T-helper 17 cell (primary cell): Measurements from ENCODE around the gene ARVCF. TPM values are rescaled to one million over a fixed set of nuclear protein-coding genes. Genes with fewer than 3 reads are reported as not detected.

Experiments used
- ATAC-seq: fragments of 150-1000 bp; cut with Tn5 transposase; 2 replicates; pipeline ENCODE4 v1.10.0; 2021; ENCODE audit warnings: mild to moderate bottlenecking, moderate library complexity
- DNase-seq, 3 donors: peaks; one replicate each; pipeline versions ENCODE4 v3.0.0 to v3.0.0-alpha.2; 2020 to 2021
- H3K9me3 ChIP-seq: one replicate; pipeline ENCODE4 v1.7.0; 2013; ENCODE audit warnings: low read length, mild to moderate bottlenecking; ENCODE audit not compliant: control insufficient read depth, poor library complexity, severe bottlenecking
- H3K27ac Mint-ChIP-seq: one replicate; pipeline ENCODE4 v1.8.0; 2022; ENCODE audit warnings: mild to moderate bottlenecking, moderate library complexity, mixed read lengths
- H3K27me3 Mint-ChIP-seq: one replicate; pipeline ENCODE4 v1.8.0; 2022; ENCODE audit warnings: mixed read lengths
- H3K36me3 Mint-ChIP-seq: one replicate; pipeline ENCODE4 v1.8.0; 2022; ENCODE audit warnings: low read depth, mixed read lengths
- H3K4me1 Mint-ChIP-seq: one replicate; pipeline ENCODE4 v1.8.0; 2022; ENCODE audit warnings: mild to moderate bottlenecking, mixed read lengths
- H3K4me3 Mint-ChIP-seq: one replicate; pipeline ENCODE4 v1.8.0; 2022; ENCODE audit warnings: mild to moderate bottlenecking, moderate library complexity, mixed read lengths
- total RNA-seq, 4 donors: library from RNA in 2 of 4; stranded (reverse) in 2 of 4; gene quantifications; one replicate each; pipeline ENCODE4 v1.2.3 and lab custom pipeline; 2022 to 2026

Gene ARVCF
- total RNA-seq, 2 donors from 2014 or later: 1.3 to 2.8 TPM

- ATAC-seq: no peak
- no peak overlapping the region for H3K27ac Mint-ChIP-seq
- DNase-seq: no peak
- no peak overlapping the region for H3K4me3 Mint-ChIP-seq
- H3K4me1 Mint-ChIP-seq: peaks cover 15% of the 10 kb centered on the region
- no peaks in the 10 kb centered on the region for H3K9me3 ChIP-seq
- H3K36me3 Mint-ChIP-seq: no peaks in the 10 kb centered on the region
- no peaks in the 10 kb centered on the region for H3K27me3 Mint-ChIP-seq
These were observed 42.3 kb downstream of the ARVCF start for GRCh38 chr22:19974268-19974861.

DNA sequence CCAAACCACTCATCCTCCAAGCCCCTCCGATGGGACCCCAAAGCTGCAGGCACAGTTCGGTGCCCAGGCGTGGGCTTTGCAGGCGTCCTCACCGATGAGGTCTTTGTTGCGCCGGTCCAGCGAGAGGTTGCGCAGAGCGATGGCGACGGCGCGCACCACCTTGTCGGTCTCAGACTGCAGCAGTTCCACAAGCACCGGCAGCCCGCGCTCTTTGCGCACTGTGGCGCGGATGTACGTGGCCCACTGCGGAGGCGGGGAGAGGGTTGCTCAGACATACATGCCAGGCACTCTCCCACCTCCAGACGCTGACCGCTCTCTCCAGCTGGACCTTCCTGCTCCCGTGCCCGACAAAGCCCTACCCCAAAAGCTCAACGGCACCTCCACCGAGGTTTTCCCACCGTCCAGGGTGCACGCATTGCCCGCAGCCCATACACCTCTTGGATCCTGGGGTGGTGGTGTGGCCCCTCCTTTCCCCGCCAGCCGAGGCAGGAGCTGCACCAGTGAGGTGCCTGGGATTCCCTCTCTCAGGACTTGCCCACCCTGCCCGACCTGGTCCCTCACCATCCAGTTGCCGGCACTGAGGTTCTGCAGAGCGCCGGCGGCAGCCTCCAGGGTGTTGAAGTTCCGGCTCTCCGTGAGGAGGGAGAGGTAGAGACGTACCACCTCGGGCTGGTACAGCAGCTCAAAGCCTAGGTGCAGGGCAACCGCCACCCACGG is 42.9 kb downstream of the ARVCF start:
- Mint-ChIP-seq H3K27ac (no peak overlapping the region), H3K4me1 (peaks cover 15% of the 10 kb centered on the region), H3K27me3 (no peaks in the 10 kb centered on the region), H3K4me3 (no peak overlapping the region), H3K36me3 (no peaks in the 10 kb centered on the region)
- H3K9me3 ChIP-seq: no peaks in the 10 kb centered on the region
- no peak for DNase-seq
- no peak for ATAC-seq

DNA sequence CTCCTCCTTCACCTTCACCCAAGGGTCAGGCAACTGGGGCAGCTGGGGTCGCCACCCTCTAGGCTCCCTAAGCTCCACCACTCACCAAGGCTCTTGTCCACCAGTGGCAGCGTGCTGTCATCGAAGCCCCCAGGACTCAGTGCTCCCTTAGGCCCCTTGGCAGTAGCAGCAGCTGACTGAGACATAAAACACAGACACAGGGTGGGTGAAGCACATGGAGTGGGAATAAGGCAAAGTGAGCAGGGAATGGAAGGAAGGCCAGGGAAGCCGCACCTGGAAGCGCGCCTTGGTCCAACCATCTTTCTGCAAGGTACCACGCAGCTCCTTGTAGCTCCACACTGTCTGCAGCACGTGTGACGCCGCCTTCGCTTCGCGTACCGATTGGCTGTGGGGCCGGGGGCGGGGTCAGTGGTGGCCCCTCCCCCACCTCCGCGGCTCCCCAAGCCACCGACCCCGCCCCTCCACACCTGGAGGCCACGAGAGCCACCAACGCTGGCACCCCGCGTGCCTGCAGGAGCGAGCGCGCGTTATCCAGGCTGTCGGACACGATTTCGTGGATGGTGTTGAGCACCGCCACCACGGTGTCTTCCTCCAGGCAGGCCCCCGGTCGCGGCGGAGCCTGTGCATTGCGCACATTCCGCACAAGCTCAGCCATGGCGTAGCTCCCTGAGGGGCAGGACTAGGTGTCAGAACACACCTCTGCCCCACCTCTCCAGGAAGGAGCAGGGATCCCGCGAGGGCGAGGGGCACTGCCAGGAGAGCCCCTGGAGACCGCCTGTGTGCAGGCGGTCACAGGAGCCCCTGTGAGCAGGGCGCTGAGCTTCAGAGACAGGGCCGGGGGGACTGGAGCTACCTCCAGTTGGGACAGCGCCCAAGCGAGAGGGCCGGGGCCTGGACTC is 43.7 kb downstream of the ARVCF start:
- no peaks in the 10 kb centered on the region for H3K9me3 ChIP-seq
- H3K4me3 Mint-ChIP-seq: peak overlapping the region; percentile 57
- no peaks in the 10 kb centered on the region for H3K27me3 Mint-ChIP-seq
- H3K27ac Mint-ChIP-seq: no peak overlapping the region
- no peaks in the 10 kb centered on the region for H3K36me3 Mint-ChIP-seq
- ATAC-seq (no peak), DNase-seq (no peak)
- peaks cover 15% of the 10 kb centered on the region for H3K4me1 Mint-ChIP-seq

- no peak for ATAC-seq
- peaks cover 15% of the 10 kb centered on the region for H3K4me1 Mint-ChIP-seq
- H3K27ac Mint-ChIP-seq: no peak overlapping the region
- H3K4me3 Mint-ChIP-seq: peak overlapping the region; percentile 57
- no peak for DNase-seq
- H3K36me3 Mint-ChIP-seq: no peaks in the 10 kb centered on the region
- H3K27me3 Mint-ChIP-seq: no peaks in the 10 kb centered on the region
- H3K9me3 ChIP-seq: no peaks in the 10 kb centered on the region
These were observed 44.4 kb downstream of the ARVCF start for GRCh38 chr22:19972251-19972650.

DNA sequence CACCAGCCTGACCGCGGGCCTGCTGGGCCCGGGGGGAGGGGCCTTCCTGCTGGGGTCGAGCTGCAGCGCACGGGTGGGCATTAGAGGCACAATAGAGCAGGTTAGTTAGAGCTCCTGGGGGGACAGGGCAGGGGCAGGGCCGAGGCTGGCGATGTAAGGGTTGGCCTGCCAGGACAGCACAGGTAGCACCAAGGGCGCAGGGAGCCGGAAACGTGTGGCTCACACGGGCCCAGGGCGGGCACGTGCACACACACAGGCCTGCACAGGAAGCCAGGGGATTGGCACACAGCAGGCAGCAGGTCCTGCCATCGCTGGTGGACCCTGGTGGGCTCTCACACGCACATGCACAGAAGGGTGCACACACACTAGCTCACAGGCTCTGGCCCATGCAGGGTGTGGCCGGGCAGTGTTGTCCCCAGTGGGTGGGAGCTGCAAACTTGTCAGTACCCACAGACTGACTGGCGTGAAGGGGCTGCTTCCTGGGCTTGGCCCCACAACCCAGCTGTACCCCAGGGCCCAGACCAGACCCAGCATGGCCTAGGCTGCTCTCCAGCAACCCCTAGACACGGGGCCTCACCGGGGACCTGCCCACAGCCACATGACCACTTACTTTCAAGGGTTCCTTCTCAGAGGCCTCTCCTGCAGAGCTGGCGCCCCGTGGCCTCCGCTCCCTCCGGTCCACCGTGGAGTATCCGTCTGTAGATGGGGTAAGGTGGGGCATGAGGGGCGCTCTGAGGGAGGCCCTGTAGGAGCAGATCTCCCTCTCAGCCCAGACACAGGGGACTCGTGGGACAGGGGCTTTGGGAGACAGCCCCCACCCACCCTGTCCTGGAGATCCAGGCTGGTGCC is 45.1 kb downstream of the ARVCF start:
- peaks cover 15% of the 10 kb centered on the region for H3K4me1 Mint-ChIP-seq
- no peak overlapping the region for H3K27ac Mint-ChIP-seq
- ATAC-seq (no peak), DNase-seq (no peak)
- H3K27me3 Mint-ChIP-seq: no peaks in the 10 kb centered on the region
- no peaks in the 10 kb centered on the region for H3K9me3 ChIP-seq
- no peak overlapping the region for H3K4me3 Mint-ChIP-seq
- no peaks in the 10 kb centered on the region for H3K36me3 Mint-ChIP-seq

DNA sequence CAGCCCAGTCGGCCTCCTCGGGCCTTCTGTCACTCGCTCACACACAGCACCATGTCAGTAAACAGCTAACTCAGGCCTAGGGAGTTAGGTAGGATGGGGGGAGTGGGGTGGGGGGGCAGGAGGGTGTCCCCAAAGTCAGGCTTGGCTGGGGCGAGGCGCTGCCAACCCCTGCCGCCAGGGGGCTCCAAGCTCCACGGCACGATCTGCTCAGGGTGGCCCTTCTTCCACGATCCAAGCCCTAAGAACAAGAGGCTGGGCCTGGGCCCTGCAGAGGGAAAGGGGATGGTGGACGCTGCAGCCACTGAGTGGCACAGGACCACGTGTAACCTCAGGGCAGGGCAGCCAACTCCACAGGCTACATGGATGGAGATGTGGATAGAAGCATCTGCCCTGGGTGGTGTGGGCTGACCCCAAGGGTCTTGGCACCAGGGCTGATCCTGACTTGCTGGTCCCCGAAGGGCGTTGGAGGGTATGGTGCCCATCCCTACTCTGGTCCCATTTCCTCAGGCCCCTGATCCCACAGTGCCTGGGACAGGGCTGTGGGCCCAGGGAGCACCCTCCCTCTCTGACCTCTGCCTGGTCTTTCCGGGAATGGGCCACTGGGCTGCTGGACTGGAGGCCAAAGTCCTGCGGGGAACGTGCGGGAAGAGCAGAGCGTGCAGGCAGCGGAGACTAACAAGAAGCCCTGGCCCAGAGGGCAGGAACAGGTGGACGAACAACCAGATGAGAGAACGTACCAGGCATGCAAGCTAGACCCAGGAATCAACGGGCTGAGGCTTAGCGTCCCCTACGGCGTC is 45.9 kb downstream of the ARVCF start:
- Mint-ChIP-seq H3K36me3 (no peaks in the 10 kb centered on the region), H3K4me3 (no peak overlapping the region), H3K27ac (peak overlapping the region; percentile 61), H3K27me3 (no peaks in the 10 kb centered on the region), H3K4me1 (peaks cover 15% of the 10 kb centered on the region)
- DNase-seq (peak; percentile 64 to 82 (median 66)), ATAC-seq (peak; percentile 87)
- no peaks in the 10 kb centered on the region for H3K9me3 ChIP-seq

- no peak for ATAC-seq
- H3K4me1 Mint-ChIP-seq: peaks cover 10% of the 10 kb centered on the region
These were observed 46.6 kb downstream of the ARVCF start for GRCh38 chr22:19970031-19970478.

GRCh38 chr22:19969141-19969928 is 47.3 kb downstream of the ARVCF start:
- H3K4me1 Mint-ChIP-seq: peaks cover 7% of the 10 kb centered on the region
- ATAC-seq (no peak), DNase-seq (no peak)
- no peaks in the 10 kb centered on the region for H3K27me3 Mint-ChIP-seq
- no peak overlapping the region for H3K4me3 Mint-ChIP-seq
- no peak overlapping the region for H3K27ac Mint-ChIP-seq
- no peaks in the 10 kb centered on the region for H3K9me3 ChIP-seq
- H3K36me3 Mint-ChIP-seq: no peaks in the 10 kb centered on the region

More at GRCh38 chr22:19970031-19970478, 46.6 kb downstream of the ARVCF start:
- no peak overlapping the region for H3K27ac Mint-ChIP-seq
- no peak overlapping the region for H3K4me3 Mint-ChIP-seq
- no peaks in the 10 kb centered on the region for H3K36me3 Mint-ChIP-seq
- no peaks in the 10 kb centered on the region for H3K9me3 ChIP-seq
- no peak for DNase-seq
- no peaks in the 10 kb centered on the region for H3K27me3 Mint-ChIP-seq

- Mint-ChIP-seq H3K4me3 (no peak overlapping the region), H3K4me1 (peaks cover 7% of the 10 kb centered on the region), H3K27ac (no peak overlapping the region), H3K27me3 (no peaks in the 10 kb centered on the region), H3K36me3 (no peaks in the 10 kb centered on the region)
- H3K9me3 ChIP-seq: no peaks in the 10 kb centered on the region
- ATAC-seq: no peak
- no peak for DNase-seq
These were observed 48.2 kb downstream of the ARVCF start for GRCh38 chr22:19968450-19968891.

GRCh38 chr22:19967850-19968449 is 48.7 kb downstream of the ARVCF start:
- DNase-seq (no peak), ATAC-seq (no peak)
- Mint-ChIP-seq H3K27ac (no peak overlapping the region), H3K36me3 (no peaks in the 10 kb centered on the region), H3K27me3 (no peaks in the 10 kb centered on the region), H3K4me3 (no peak overlapping the region), H3K4me1 (peaks cover 7% of the 10 kb centered on the region)
- no peaks in the 10 kb centered on the region for H3K9me3 ChIP-seq
